Neural progenitor cell (in vitro differentiated cells): ENCODE data around the gene ALK. TPM values are rescaled to one million over a fixed set of nuclear protein-coding genes. Genes with fewer than 3 reads are reported as not detected.

Source experiments
- DNase-seq: peaks from one replicate; pipeline ENCODE4 v3.0.0-alpha.2; 2016; ENCODE audit warnings: low spot score
- H2AFZ ChIP-seq: fragments of 200-600 bp; sonication (generic); replicated peaks from 2 replicates; pipeline ENCODE4 v1.6.1; 2016; ENCODE audit warnings: antibody characterized with exemption
- H3F3A ChIP-seq: fragments of 200-600 bp; sonication (generic); 2 replicates; pipeline ENCODE4 v1.6.1; 2016; ENCODE audit warnings: antibody characterized with exemption, low read depth
- H3K27ac ChIP-seq: fragments of 200-600 bp; sonication (generic); 2 replicates; pipeline ENCODE4 v1.5.1; 2016; ENCODE audit warnings: mild to moderate bottlenecking
- H3K27me3 ChIP-seq: fragments of 200-600 bp; sonication (generic); 2 replicates; pipeline ENCODE4 v1.6.1; 2016; ENCODE audit warnings: mild to moderate bottlenecking, moderate library complexity
- H3K36me3 ChIP-seq: fragments of 200-600 bp; sonication (generic); 2 replicates; pipeline ENCODE4 v1.5.1; 2016
- H3K4me1 ChIP-seq: fragments of 200-600 bp; sonication (generic); 2 replicates; pipeline ENCODE4 v1.6.1; 2016; ENCODE audit warnings: mixed run types
- H3K4me2 ChIP-seq: fragments of 200-600 bp; sonication (generic); 2 replicates; pipeline ENCODE4 v1.6.1; 2016
- H3K4me3 ChIP-seq: fragments of 200-600 bp; sonication (generic); 2 replicates; pipeline ENCODE4 v1.5.1; 2016
- H3K79me2 ChIP-seq: fragments of 200-600 bp; sonication (generic); 2 replicates; pipeline ENCODE4 v1.6.1; 2016; ENCODE audit warnings: low read depth
- H3K9ac ChIP-seq: fragments of 200-600 bp; sonication (generic); 2 replicates; pipeline ENCODE4 v1.6.1; 2016
- H3K9me3 ChIP-seq: fragments of 200-600 bp; sonication (generic); 2 replicates; pipeline ENCODE4 v1.5.1; 2016; ENCODE audit warnings: low read depth
- H4K20me1 ChIP-seq: fragments of 200-600 bp; sonication (generic); 2 replicates; pipeline ENCODE4 v1.6.1; 2016; ENCODE audit warnings: low read depth
- H3K27ac Mint-ChIP-seq: 3 replicates; pipeline ENCODE4 v1.8.0; 2021; ENCODE audit warnings: mixed read lengths
- H3K27me3 Mint-ChIP-seq: 2 replicates; pipeline ENCODE4 v1.8.0; 2022; ENCODE audit warnings: low read depth, mild to moderate bottlenecking, inconsistent platforms, moderate library complexity, mixed read lengths; ENCODE audit not compliant: insufficient read depth
- H3K36me3 Mint-ChIP-seq: 3 replicates; pipeline ENCODE4 v1.8.0; 2021; ENCODE audit warnings: mixed read lengths
- H3K4me1 Mint-ChIP-seq: 3 replicates; pipeline ENCODE4 v1.8.0; 2021; ENCODE audit warnings: mixed read lengths
- H3K4me3 Mint-ChIP-seq: 3 replicates; pipeline ENCODE4 v1.8.0; 2021; ENCODE audit warnings: mild to moderate bottlenecking, moderate library complexity, mixed read lengths
- H3K9me3 Mint-ChIP-seq: 3 replicates; pipeline ENCODE4 v1.8.0; 2020; ENCODE audit warnings: mixed read lengths
- CTCF ChIP-seq: fragments of 200-600 bp; sonication (generic); IDR thresholded peaks from 2 replicates; pipeline ENCODE4 v1.5.1; 2017; ENCODE audit warnings: antibody characterized with exemption, mild to moderate bottlenecking
- EZH2 ChIP-seq: fragments of 200-600 bp; sonication (generic); IDR thresholded peaks from 2 replicates; pipeline ENCODE4 v1.6.1; 2017; ENCODE audit warnings: antibody characterized with exemption, mild to moderate bottlenecking, moderate library complexity
- EZH2phosphoT487 ChIP-seq: fragments of 200-600 bp; sonication (generic); IDR thresholded peaks from 2 replicates; pipeline ENCODE4 v1.6.1; 2017; ENCODE audit warnings: antibody characterized with exemption
- total RNA-seq: library from RNA; depleted of rRNA; stranded (reverse); fragments of >200 nt; gene quantifications from 2 replicates; pipeline ENCODE4 v1.2.3, GENCODE V29; 2015; ENCODE audit warnings: low replicate concordance

ALK gene
- total RNA-seq, 1 donor from 2014 or later: not detected

DNA sequence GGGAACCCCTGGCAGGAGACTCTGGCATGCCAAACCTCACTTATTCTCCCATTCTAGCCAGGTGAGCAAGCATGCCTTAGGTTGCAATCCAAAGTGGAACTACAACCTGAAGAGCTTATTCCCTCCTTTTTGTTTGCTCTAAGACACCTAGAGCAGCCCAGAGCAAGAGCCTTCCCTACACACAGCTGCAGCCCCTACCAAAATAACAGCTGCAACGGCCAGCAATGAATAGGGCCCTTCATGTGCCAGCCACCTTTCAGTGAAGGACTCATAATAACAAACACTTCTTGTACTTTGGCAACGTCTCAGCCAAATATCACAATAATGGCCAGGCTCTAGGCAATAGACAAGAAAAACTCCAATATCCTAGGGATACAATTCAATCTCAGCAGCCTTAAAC lies 178.7 kb downstream of the ALK start:
- Histone ChIP-seq H3K4me1 (no peaks in the 10 kb centered on the region), H4K20me1 (no peaks in the 10 kb centered on the region), H3K9me3 (no peaks in the 10 kb centered on the region), H3K79me2 (no peaks in the 10 kb centered on the region), H3K27me3 (no peaks in the 10 kb centered on the region), H3K4me3 (no peak overlapping the region), H2AFZ (no peak overlapping the region), H3K36me3 (no peaks in the 10 kb centered on the region), H3F3A (no peaks in the 10 kb centered on the region), H3K27ac (no peak overlapping the region), H3K4me2 (no peak overlapping the region), H3K9ac (no peak overlapping the region)
- Mint-ChIP-seq H3K4me3 (no peak overlapping the region), H3K27me3 (peaks cover 5% of the 10 kb centered on the region), H3K9me3 (peaks cover 2% of the 10 kb centered on the region), H3K27ac (no peak overlapping the region), H3K36me3 (no peaks in the 10 kb centered on the region), H3K4me1 (peaks cover 2% of the 10 kb centered on the region)
- DNase-seq: no peak
- TF ChIP-seq EZH2phosphoT487 (no peak), CTCF (no peak), EZH2 (no peak)

GRCh38 chr2:29741132-29741531 lies 180.3 kb downstream of the ALK start:
- H3K79me2 ChIP-seq: no peaks in the 10 kb centered on the region
- no peak overlapping the region for H3K9ac ChIP-seq
- no peaks in the 10 kb centered on the region for H3F3A ChIP-seq
- no peaks in the 10 kb centered on the region for H3K36me3 Mint-ChIP-seq
- no peak overlapping the region for H3K4me3 Mint-ChIP-seq
- no peaks in the 10 kb centered on the region for H3K36me3 ChIP-seq
- no peaks in the 10 kb centered on the region for H3K9me3 ChIP-seq
- H3K27me3 Mint-ChIP-seq: peaks cover 5% of the 10 kb centered on the region
- TF ChIP-seq CTCF: no peak
- DNase-seq: no peak
- H3K4me1 ChIP-seq: no peaks in the 10 kb centered on the region
- H3K4me2 ChIP-seq: no peak overlapping the region
- no peaks in the 10 kb centered on the region for H3K4me1 Mint-ChIP-seq
- H2AFZ ChIP-seq: no peak overlapping the region
- no peak overlapping the region for H3K27ac Mint-ChIP-seq
- no peaks in the 10 kb centered on the region for H3K27me3 ChIP-seq
- H4K20me1 ChIP-seq: no peaks in the 10 kb centered on the region
- H3K4me3 ChIP-seq: no peak overlapping the region
- no peak overlapping the region for H3K27ac ChIP-seq
- peaks cover 2% of the 10 kb centered on the region for H3K9me3 Mint-ChIP-seq

- H3K4me1 ChIP-seq: no peaks in the 10 kb centered on the region
- H4K20me1 ChIP-seq: no peaks in the 10 kb centered on the region
- H3K4me3 Mint-ChIP-seq: no peak overlapping the region
- no peaks in the 10 kb centered on the region for H3K9me3 Mint-ChIP-seq
- H3K4me2 ChIP-seq: no peak overlapping the region
- H3K27me3 Mint-ChIP-seq: no peaks in the 10 kb centered on the region
- H3K27ac ChIP-seq: no peak overlapping the region
- no peaks in the 10 kb centered on the region for H3K79me2 ChIP-seq
- no peak overlapping the region for H3K9ac ChIP-seq
- peaks cover 9% of the 10 kb centered on the region for H3K4me1 Mint-ChIP-seq
- no peaks in the 10 kb centered on the region for H3K36me3 Mint-ChIP-seq
- no peak overlapping the region for H3K27ac Mint-ChIP-seq
- H2AFZ ChIP-seq: no peak overlapping the region
- no peak overlapping the region for H3K4me3 ChIP-seq
- H3F3A ChIP-seq: no peaks in the 10 kb centered on the region
- no peak for DNase-seq
- no peaks in the 10 kb centered on the region for H3K27me3 ChIP-seq
- H3K9me3 ChIP-seq: no peaks in the 10 kb centered on the region
- H3K36me3 ChIP-seq: no peaks in the 10 kb centered on the region
- TF ChIP-seq EZH2phosphoT487 (no peak), CTCF (no peak), EZH2 (no peak)
Observed at GRCh38 chr2:29733965-29734364, 187.4 kb downstream of the ALK start.

GRCh38 chr2:29733213-29733612 lies 188.2 kb downstream of the ALK start:
- no peak overlapping the region for H3K9ac ChIP-seq
- Mint-ChIP-seq H3K36me3 (no peaks in the 10 kb centered on the region), H3K27ac (no peak overlapping the region), H3K27me3 (no peaks in the 10 kb centered on the region), H3K4me1 (peaks cover 15% of the 10 kb centered on the region), H3K9me3 (no peaks in the 10 kb centered on the region), H3K4me3 (no peak overlapping the region)
- H3K4me3 ChIP-seq: no peak overlapping the region
- H3K9me3 ChIP-seq: no peaks in the 10 kb centered on the region
- no peaks in the 10 kb centered on the region for H4K20me1 ChIP-seq
- H3K4me2 ChIP-seq: no peak overlapping the region
- H3K27me3 ChIP-seq: no peaks in the 10 kb centered on the region
- no peak overlapping the region for H2AFZ ChIP-seq
- no peak for DNase-seq
- no peak overlapping the region for H3K27ac ChIP-seq
- H3K36me3 ChIP-seq: no peaks in the 10 kb centered on the region
- H3K4me1 ChIP-seq: no peaks in the 10 kb centered on the region
- H3F3A ChIP-seq: no peaks in the 10 kb centered on the region
- no peaks in the 10 kb centered on the region for H3K79me2 ChIP-seq
- no peak for TF ChIP-seq EZH2
- TF ChIP-seq EZH2phosphoT487: no peak
- no peak for TF ChIP-seq CTCF
